MM.1S (cell line): ENCODE measurements around the gene SERTM2.

Experiments
- DNase-seq: peaks from one replicate; pipeline ENCODE4 v3.0.0-alpha.2; 2015
- H2AFZ ChIP-seq: fragments of 300-600 bp; sonication (generic); 2 replicates; pipeline ENCODE4 v1.6.0; 2016; ENCODE audit warnings: antibody characterized with exemption, low read length
- H3F3A ChIP-seq: fragments of 300-600 bp; sonication (generic); 2 replicates; pipeline ENCODE4 v1.6.1; 2016; ENCODE audit warnings: mild to moderate bottlenecking, antibody characterized with exemption, low read length, moderate library complexity, mixed read lengths; ENCODE audit not compliant: insufficient read depth
- H3K27ac ChIP-seq: fragments of 300-600 bp; sonication (generic); 2 replicates; pipeline ENCODE4 v1.5.1; 2016; ENCODE audit warnings: mild to moderate bottlenecking, low read length
- H3K27me3 ChIP-seq: fragments of 300-600 bp; sonication (generic); replicated peaks from 2 replicates; pipeline ENCODE4 v1.6.0; 2016; ENCODE audit warnings: low read length; ENCODE audit not compliant: insufficient read depth
- H3K36me3 ChIP-seq: fragments of 300-600 bp; sonication (generic); replicated peaks from 2 replicates; pipeline ENCODE4 v1.6.1; 2016; ENCODE audit warnings: mild to moderate bottlenecking, low read length, mixed read lengths; ENCODE audit not compliant: insufficient read depth
- H3K4me1 ChIP-seq: fragments of 300-600 bp; sonication (generic); 2 replicates; pipeline ENCODE4 v1.6.1; 2016; ENCODE audit warnings: low read length, mixed read lengths
- H3K4me2 ChIP-seq: fragments of 300-600 bp; sonication (generic); 2 replicates; pipeline ENCODE4 v1.6.0; 2016; ENCODE audit warnings: low read depth, low read length
- H3K4me3 ChIP-seq: fragments of 300-600 bp; sonication (generic); 2 replicates; pipeline ENCODE4 v1.5.1; 2016; ENCODE audit warnings: low read length, mixed read lengths
- H3K79me2 ChIP-seq: fragments of 300-600 bp; sonication (generic); 2 replicates; pipeline ENCODE4 v1.6.1; 2016; ENCODE audit warnings: mixed run types, low read length, mixed read lengths
- H3K9ac ChIP-seq: fragments of 300-600 bp; sonication (generic); 2 replicates; pipeline ENCODE4 v1.6.1; 2016; ENCODE audit warnings: low read length, mixed read lengths
- H3K9me2 ChIP-seq: fragments of 300-600 bp; sonication (generic); replicated peaks from 2 replicates; pipeline ENCODE4 v1.6.1; 2016; ENCODE audit warnings: mild to moderate bottlenecking, low read length, mixed read lengths; ENCODE audit not compliant: insufficient read depth
- H3K9me3 ChIP-seq: fragments of 300-600 bp; sonication (generic); replicated peaks from 2 replicates; pipeline ENCODE4 v1.6.1; 2016; ENCODE audit warnings: mild to moderate bottlenecking, low read length, mixed read lengths; ENCODE audit not compliant: insufficient read depth
- H4K20me1 ChIP-seq: fragments of 300-600 bp; sonication (generic); 2 replicates; pipeline ENCODE4 v1.6.1; 2016; ENCODE audit warnings: mild to moderate bottlenecking, low read length, moderate library complexity, mixed read lengths; ENCODE audit not compliant: insufficient read depth
- CTCF ChIP-seq: fragments of 300-600 bp; sonication (generic); IDR thresholded peaks from 2 replicates; pipeline ENCODE4 v1.5.1; 2016; ENCODE audit warnings: antibody characterized with exemption, low read length, mixed read lengths
- EZH2 ChIP-seq: fragments of 300-600 bp; sonication (generic); optimal IDR thresholded peaks from 2 replicates; pipeline ENCODE3; 2017; ENCODE audit warnings: low read depth, mild to moderate bottlenecking, antibody characterized with exemption, low read length, mixed read lengths
- EZH2phosphoT487 ChIP-seq: fragments of 300-600 bp; sonication (generic); IDR thresholded peaks from 2 replicates; pipeline ENCODE4 v1.6.1; 2018; ENCODE audit warnings: antibody characterized with exemption, low read length

Gene SERTM2

GRCh38 chrX:111483881-111484280, 27.6 kb upstream of the SERTM2 start:
- H3K27me3 ChIP-seq, result no peaks in the 10 kb centered on the region
- no peaks in the 10 kb centered on the region for H4K20me1 ChIP-seq
- H2AFZ ChIP-seq, result no peak overlapping the region
- H3K9me3 ChIP-seq, result no peaks in the 10 kb centered on the region
- H3K9ac ChIP-seq, result no peak overlapping the region
- DNase-seq, result no peak
- TF ChIP-seq EZH2phosphoT487 (no peak), EZH2 (no peak), CTCF (no peak)
- no peaks in the 10 kb centered on the region for H3K79me2 ChIP-seq
- H3F3A ChIP-seq, result no peaks in the 10 kb centered on the region
- H3K27ac ChIP-seq, result no peak overlapping the region
- no peaks in the 10 kb centered on the region for H3K4me1 ChIP-seq
- H3K4me3 ChIP-seq, result no peak overlapping the region
- no peaks in the 10 kb centered on the region for H3K9me2 ChIP-seq
- no peaks in the 10 kb centered on the region for H3K36me3 ChIP-seq
- H3K4me2 ChIP-seq, result no peak overlapping the region

- TF ChIP-seq EZH2phosphoT487 (no peak), EZH2 (no peak), CTCF (no peak)
- DNase-seq, result no peak
Measured at GRCh38 chrX:111490688-111491087, 20.8 kb upstream of the SERTM2 start.

GRCh38 chrX:111492085-111492484, 19.4 kb upstream of the SERTM2 start:
- H4K20me1 ChIP-seq, result no peaks in the 10 kb centered on the region
- H3K9me2 ChIP-seq, result no peaks in the 10 kb centered on the region
- TF ChIP-seq EZH2phosphoT487 (no peak), EZH2 (no peak), CTCF (no peak)
- no peaks in the 10 kb centered on the region for H3K36me3 ChIP-seq
- no peaks in the 10 kb centered on the region for H3K4me1 ChIP-seq
- no peak overlapping the region for H2AFZ ChIP-seq
- no peak overlapping the region for H3K4me2 ChIP-seq
- DNase-seq, result no peak
- H3K27me3 ChIP-seq, result no peaks in the 10 kb centered on the region
- no peak overlapping the region for H3K9ac ChIP-seq
- H3K9me3 ChIP-seq, result no peaks in the 10 kb centered on the region
- H3F3A ChIP-seq, result no peaks in the 10 kb centered on the region
- H3K79me2 ChIP-seq, result no peaks in the 10 kb centered on the region
- no peak overlapping the region for H3K4me3 ChIP-seq
- no peak overlapping the region for H3K27ac ChIP-seq

More at GRCh38 chrX:111490688-111491087, 20.8 kb upstream of the SERTM2 start:
- no peaks in the 10 kb centered on the region for H3K9me3 ChIP-seq
- H3K4me3 ChIP-seq, result no peak overlapping the region
- no peaks in the 10 kb centered on the region for H3K9me2 ChIP-seq
- H3K36me3 ChIP-seq, result no peaks in the 10 kb centered on the region
- no peak overlapping the region for H3K27ac ChIP-seq
- no peak overlapping the region for H2AFZ ChIP-seq
- H3K9ac ChIP-seq, result no peak overlapping the region
- H3K79me2 ChIP-seq, result no peaks in the 10 kb centered on the region
- no peaks in the 10 kb centered on the region for H4K20me1 ChIP-seq
- no peaks in the 10 kb centered on the region for H3K4me1 ChIP-seq
- H3F3A ChIP-seq, result no peaks in the 10 kb centered on the region
- H3K27me3 ChIP-seq, result no peaks in the 10 kb centered on the region
- no peak overlapping the region for H3K4me2 ChIP-seq
